ENCODE results near the gene SVOP. TPM values are rescaled to one million over a fixed set of nuclear protein-coding genes. Genes with fewer than 3 reads are reported as not detected.

Gene SVOP
- total RNA-seq, 1 donor from 2014 or later: not detected

GRCh38 chr12:109018296-109018695 is 2.6 kb downstream of the SVOP start:
- H3K4me1 ChIP-seq: peaks cover 5% of the 10 kb centered on the region
- no peak for DNase-seq
- no peak overlapping the region for H3K27ac ChIP-seq
- no peaks in the 10 kb centered on the region for H3K36me3 ChIP-seq
- intact Hi-C loops (cut with DNase I): no loop called here
- H3K27me3 ChIP-seq (ENCODE audit: low read depth): peaks cover 23% of the 10 kb centered on the region
- no peak for ATAC-seq
- no peak overlapping the region for H3K4me3 ChIP-seq
- H3K9me3 ChIP-seq: no peaks in the 10 kb centered on the region
- TF ChIP-seq CTCF (IDR thresholded peaks at IDR 0.05): no peak

GRCh38 chr12:109016978-109017377 is 3.9 kb downstream of the SVOP start:
- H3K27me3 ChIP-seq (ENCODE audit: low read depth): peaks cover 23% of the 10 kb centered on the region
- H3K4me1 ChIP-seq: peaks cover 5% of the 10 kb centered on the region
- intact Hi-C loops (cut with DNase I): no loop called here
- no peak for ATAC-seq
- DNase-seq: no peak
- TF ChIP-seq CTCF (IDR thresholded peaks at IDR 0.05): no peak
- H3K9me3 ChIP-seq: no peaks in the 10 kb centered on the region
- H3K27ac ChIP-seq: no peak overlapping the region
- no peak overlapping the region for H3K4me3 ChIP-seq
- no peaks in the 10 kb centered on the region for H3K36me3 ChIP-seq

GRCh38 chr12:109016016-109016415 is 4.9 kb downstream of the SVOP start:
- no peak overlapping the region for H3K4me3 ChIP-seq
- ATAC-seq (no peak), DNase-seq (no peak)
- H3K27me3 ChIP-seq (ENCODE audit: low read depth): peaks cover 21% of the 10 kb centered on the region
- no peak for TF ChIP-seq CTCF (IDR thresholded peaks at IDR 0.05)
- no peaks in the 10 kb centered on the region for H3K9me3 ChIP-seq
- H3K36me3 ChIP-seq: no peaks in the 10 kb centered on the region
- no peak overlapping the region for H3K27ac ChIP-seq
- H3K4me1 ChIP-seq: peaks cover 2% of the 10 kb centered on the region
- intact Hi-C loops (cut with DNase I): no loop called here

- H3K9me3 ChIP-seq: no peaks in the 10 kb centered on the region
- no peak overlapping the region for H3K4me3 ChIP-seq
- TF ChIP-seq CTCF (IDR thresholded peaks at IDR 0.05): no peak
- intact Hi-C loops (cut with DNase I): no loop called here
- no peaks in the 10 kb centered on the region for H3K36me3 ChIP-seq
- H3K4me1 ChIP-seq: no peaks in the 10 kb centered on the region
- H3K27ac ChIP-seq: no peak overlapping the region
- DNase-seq (no peak), ATAC-seq (no peak)
- H3K27me3 ChIP-seq (ENCODE audit: low read depth): peaks cover 17% of the 10 kb centered on the region
Measured at GRCh38 chr12:109014984-109015765, 5.7 kb downstream of the SVOP start.

- Histone ChIP-seq H3K27me3 (ENCODE audit: low read depth) (no peaks in the 10 kb centered on the region), H3K27ac (no peak overlapping the region), H3K4me3 (no peak overlapping the region), H3K4me1 (no peaks in the 10 kb centered on the region), H3K9me3 (no peaks in the 10 kb centered on the region), H3K36me3 (no peaks in the 10 kb centered on the region)
- no peak for TF ChIP-seq CTCF (IDR thresholded peaks at IDR 0.05)
- ATAC-seq (no peak), DNase-seq (no peak)
- intact Hi-C loops (cut with DNase I): no loop called here
Measured at GRCh38 chr12:109010259-109010658, 10.6 kb downstream of the SVOP start.
